Stomach smooth muscle (tissue), 2 donors: ENCODE results near the gene PTGDR.

ENCODE experiments used
- H3K27ac ChIP-seq: one replicate; pipeline ENCODE4 v1.7.0; 2013; ENCODE audit warnings: mild to moderate bottlenecking, low read length, inconsistent platforms
- H3K27me3 ChIP-seq, 2 donors: one replicate each; pipeline ENCODE4 v1.7.0; 2013; ENCODE audit warnings: low read length in 2 of 2; ENCODE audit not compliant: insufficient read depth in 2 of 2, control insufficient read depth in 1 of 2
- H3K36me3 ChIP-seq, 2 donors: one replicate each; pipeline ENCODE4 v1.7.0; 2013; ENCODE audit warnings: low read length in 2 of 2; ENCODE audit not compliant: control insufficient read depth in 2 of 2, insufficient read depth in 2 of 2
- H3K4me1 ChIP-seq: one replicate; pipeline ENCODE4 v1.7.0; 2013; ENCODE audit warnings: low read length; ENCODE audit not compliant: control insufficient read depth, insufficient read depth
- H3K4me3 ChIP-seq, 2 donors: one replicate each; pipeline ENCODE4 v1.7.0; 2013; ENCODE audit warnings: low read length in 2 of 2
- H3K9ac ChIP-seq, 2 donors: one replicate each; pipeline ENCODE4 v1.7.0; 2013; ENCODE audit warnings: low read length in 2 of 2, mild to moderate bottlenecking in 1 of 2
- H3K9me3 ChIP-seq, 2 donors: one replicate each; pipeline ENCODE4 v1.7.0; 2013; ENCODE audit warnings: low read length in 2 of 2; ENCODE audit not compliant: control insufficient read depth in 2 of 2
- donor health status: healthy.
- donor health status: Pancreatic carcinoma.

PTGDR gene

DNA sequence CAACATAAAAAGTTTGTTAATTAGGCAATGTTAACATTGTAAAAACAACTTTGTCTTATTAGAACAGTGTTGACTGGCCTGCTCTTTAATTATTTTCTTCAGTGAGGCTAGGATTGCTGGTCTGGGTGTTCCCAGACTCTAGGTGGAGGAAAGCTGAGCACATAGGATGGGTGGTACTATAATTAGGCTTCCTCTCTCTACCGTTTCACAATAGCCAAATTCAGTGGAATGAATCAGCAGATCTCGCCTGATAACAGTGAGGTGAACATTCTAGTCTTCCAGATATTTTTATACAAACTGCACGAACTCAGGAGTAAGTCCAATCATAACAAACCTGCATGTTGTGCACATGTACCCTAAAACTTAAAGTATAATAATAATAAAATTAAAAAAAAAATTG, 11.9 kb downstream of the PTGDR start:
- H3K4me1 ChIP-seq, result no peaks in the 10 kb centered on the region
- no peaks in the 10 kb centered on the region for H3K27me3 ChIP-seq
- no peaks in the 10 kb centered on the region for H3K36me3 ChIP-seq
- no peak overlapping the region for H3K4me3 ChIP-seq
- H3K27ac ChIP-seq, result no peak overlapping the region
- no peaks in the 10 kb centered on the region for H3K9me3 ChIP-seq
- H3K9ac ChIP-seq, result no peak overlapping the region

DNA sequence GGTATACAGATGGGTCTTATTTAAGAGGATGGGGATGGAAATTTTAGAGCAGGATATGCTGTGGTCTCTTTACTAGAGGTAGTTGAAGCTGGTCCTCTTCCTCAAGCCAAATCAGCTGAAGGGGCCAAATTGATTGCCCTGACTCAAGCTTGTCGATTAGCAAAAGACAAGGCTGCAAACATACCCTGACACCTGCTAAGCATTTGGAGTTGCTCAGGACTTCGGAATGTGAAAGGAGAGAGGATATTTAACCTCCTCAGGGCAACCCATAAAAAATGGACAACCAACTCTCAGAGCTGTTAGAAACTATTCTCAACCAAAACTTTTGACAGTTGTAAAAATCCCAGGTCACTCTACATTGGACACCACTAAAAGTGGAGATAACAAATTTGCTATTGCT, 15.6 kb downstream of the PTGDR start:
- no peaks in the 10 kb centered on the region for H3K36me3 ChIP-seq

DNA sequence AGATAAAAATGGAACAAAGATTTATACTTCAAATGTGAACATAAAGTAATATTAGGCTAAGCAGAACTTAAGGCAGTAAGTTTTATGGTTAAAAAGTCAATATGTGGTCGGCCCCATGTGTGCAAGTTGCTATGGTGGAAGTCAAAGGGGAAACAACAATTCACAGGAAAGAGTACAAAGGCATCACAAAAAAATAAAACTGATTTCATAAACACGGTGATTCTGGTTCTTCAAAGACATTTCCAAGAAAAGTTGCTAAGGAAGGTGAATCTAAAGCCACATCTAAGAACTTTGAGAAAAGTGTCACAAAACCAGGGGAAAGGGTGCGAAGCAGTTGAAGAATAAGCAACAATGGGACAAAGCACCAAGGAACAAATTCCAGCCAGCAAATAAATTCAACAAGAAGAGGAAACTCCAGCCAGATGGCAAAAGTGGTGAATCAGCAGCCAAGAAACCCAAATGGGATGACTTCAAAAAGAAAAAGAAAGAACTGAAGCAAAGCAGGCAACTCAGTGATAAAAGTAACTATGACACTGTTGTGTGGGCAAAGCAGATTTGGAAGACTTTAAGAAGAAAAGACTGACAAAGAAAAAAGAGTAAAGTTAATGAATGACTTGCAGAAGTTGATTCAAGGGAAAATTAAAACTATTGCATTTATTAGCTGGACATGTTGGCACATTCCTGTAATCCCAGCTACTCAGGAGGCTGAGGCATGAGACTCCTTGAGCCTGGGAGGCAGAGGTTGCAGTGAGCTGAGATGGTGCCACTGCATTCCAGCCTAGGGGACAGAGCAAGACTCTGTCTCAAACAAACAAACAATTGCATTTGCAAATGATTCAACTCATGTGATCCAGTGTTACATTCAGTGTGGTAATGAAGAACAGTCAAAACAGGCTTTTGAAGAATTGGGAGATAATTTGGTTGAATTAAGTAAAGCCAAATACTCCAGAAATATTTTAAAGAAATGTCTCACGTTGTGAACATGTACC, 19.5 kb downstream of the PTGDR start:
- Histone ChIP-seq H3K36me3 (no peaks in the 10 kb centered on the region), H3K27ac (no peak overlapping the region), H3K4me1 (no peaks in the 10 kb centered on the region)

More for the DNA sequence above, 15.6 kb downstream of the PTGDR start:
- Histone ChIP-seq H3K4me3 (no peak overlapping the region), H3K27me3 (no peaks in the 10 kb centered on the region), H3K27ac (no peak overlapping the region), H3K9ac (no peak overlapping the region), H3K9me3 (no peaks in the 10 kb centered on the region), H3K4me1 (no peaks in the 10 kb centered on the region)

DNA sequence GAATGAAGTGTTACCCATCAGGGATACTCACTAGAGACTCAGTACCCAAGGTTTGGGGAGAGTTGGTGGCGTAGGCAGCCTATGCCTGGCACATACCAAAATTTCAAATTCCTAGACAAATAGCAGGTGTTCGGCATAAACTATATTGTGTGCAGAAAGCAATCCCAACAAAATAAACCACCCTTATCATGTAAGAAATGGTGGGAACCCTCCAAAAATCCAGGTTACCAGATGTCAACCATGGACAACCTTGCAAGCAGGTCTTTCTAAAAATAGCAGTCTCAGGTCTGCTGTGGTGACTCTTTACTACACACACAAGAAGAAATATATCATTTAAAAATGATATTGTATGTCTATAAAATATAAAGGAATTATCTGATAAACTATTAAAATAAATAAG, 28.9 kb downstream of the PTGDR start:
- Histone ChIP-seq H3K9me3 (no peaks in the 10 kb centered on the region), H3K36me3 (no peaks in the 10 kb centered on the region), H3K27me3 (no peaks in the 10 kb centered on the region), H3K4me3 (no peak overlapping the region), H3K27ac (no peak overlapping the region), H3K4me1 (no peaks in the 10 kb centered on the region), H3K9ac (no peak overlapping the region)

More for the DNA sequence above, 19.5 kb downstream of the PTGDR start:
- Histone ChIP-seq H3K9ac (no peak overlapping the region), H3K9me3 (peaks cover 0 to 2% of the 10 kb centered on the region in 2 donors), H3K27me3 (no peaks in the 10 kb centered on the region), H3K4me3 (no peak overlapping the region)

DNA sequence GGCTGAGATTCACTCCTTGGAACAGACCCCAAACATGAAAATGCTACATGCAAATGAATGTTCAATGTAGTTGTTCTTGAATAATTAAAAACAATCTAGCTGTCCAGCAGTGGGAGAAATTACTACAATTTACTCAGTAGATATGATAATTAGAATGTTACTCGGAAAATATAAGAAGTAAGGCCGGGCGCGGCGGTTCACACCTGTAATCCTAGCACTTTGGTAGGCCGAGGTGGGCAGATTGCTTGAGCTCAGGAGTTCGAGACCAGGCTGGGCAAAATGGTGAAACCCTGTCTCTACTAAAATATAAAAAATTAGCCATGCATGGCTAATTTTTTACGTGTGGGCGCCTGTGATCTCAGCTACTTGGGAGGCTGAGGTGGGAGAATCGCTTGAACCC, 31.3 kb downstream of the PTGDR start:
- Histone ChIP-seq H3K36me3 (no peaks in the 10 kb centered on the region), H3K27me3 (no peaks in the 10 kb centered on the region), H3K4me1 (no peaks in the 10 kb centered on the region), H3K4me3 (no peak overlapping the region), H3K9ac (no peak overlapping the region), H3K27ac (no peak overlapping the region), H3K9me3 (no peaks in the 10 kb centered on the region)

DNA sequence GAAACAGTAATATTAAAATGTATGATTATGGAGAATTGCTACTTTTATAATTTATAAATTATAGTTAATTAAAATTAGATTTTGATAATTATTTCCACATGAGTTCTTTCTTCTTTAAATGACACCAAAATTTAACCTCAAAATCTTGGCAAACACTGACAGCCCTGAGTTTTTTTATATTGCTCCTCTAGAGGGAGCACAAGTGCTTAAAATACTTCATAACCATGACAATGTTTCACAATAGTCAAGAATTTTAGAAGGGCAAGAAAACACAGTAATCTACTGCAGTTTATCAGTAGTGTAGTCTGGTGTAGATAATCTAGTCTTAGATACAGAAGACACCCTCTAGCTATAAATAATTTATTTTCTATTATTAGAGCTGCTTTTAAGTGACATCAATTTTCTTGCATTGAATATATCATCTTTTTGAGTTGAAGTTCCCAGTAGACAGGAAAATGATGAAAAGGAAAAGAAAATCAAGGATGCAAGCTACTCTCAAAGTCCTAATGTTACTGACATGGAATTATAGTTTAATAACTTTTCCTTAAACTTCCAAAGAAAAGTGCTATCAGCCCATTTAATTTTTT, 32.3 kb downstream of the PTGDR start:
- Histone ChIP-seq H3K4me3 (no peak overlapping the region), H3K27ac (no peak overlapping the region), H3K4me1 (no peaks in the 10 kb centered on the region), H3K9ac (no peak overlapping the region), H3K9me3 (no peaks in the 10 kb centered on the region), H3K27me3 (no peaks in the 10 kb centered on the region), H3K36me3 (no peaks in the 10 kb centered on the region)

DNA sequence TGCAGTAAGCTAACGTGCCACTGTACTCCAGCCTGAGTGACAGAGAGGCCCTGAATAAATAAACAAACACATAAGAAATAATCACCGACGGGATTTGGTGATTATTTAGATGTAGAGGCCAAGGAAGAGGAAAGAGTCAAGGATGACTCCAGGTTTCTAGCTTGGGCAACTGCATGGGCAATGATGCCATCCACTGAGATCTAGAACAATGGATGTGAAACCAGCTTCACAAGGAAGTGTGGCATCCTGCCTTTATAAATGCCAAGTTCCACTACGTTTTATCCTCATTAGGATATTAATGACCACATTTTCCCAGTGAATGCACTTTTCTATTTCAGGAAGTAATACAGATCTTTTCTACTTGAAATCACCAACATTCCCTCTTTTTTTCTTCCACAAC, 35.7 kb downstream of the PTGDR start:
- no peak overlapping the region for H3K4me3 ChIP-seq
- no peaks in the 10 kb centered on the region for H3K36me3 ChIP-seq
- no peaks in the 10 kb centered on the region for H3K9me3 ChIP-seq
- no peak overlapping the region for H3K9ac ChIP-seq
- H3K4me1 ChIP-seq, result no peaks in the 10 kb centered on the region
- no peaks in the 10 kb centered on the region for H3K27me3 ChIP-seq
- H3K27ac ChIP-seq, result no peak overlapping the region

DNA sequence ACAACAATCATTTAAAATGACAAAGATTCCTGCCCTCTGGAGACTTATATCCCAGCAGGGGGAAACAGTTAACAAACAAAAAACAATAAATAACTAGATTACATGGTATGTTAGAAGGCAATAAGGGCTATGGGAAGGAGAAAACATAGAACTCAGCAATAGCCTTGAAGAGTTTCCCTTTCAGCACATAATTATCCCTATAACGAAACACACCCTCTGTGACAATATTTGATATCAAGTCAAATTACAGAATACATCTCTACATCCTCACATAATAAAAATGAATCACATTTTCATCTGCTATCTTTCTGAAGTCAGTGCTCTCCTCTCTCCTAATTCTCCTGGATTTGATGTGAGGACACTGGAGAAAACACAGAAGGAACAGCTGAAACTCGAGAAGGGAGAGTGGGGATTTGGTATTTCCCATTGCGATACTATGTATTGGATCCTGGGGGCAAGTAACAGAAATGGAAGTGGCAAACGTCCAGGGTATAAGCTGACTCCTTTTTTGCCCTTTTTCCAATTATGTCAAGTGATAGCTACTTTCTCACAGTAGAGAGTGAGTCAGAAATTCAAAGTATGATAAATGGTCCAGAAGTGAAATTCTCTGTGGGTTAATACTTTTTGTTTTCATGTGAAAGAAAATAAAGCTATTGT, 36.9 kb downstream of the PTGDR start:
- H3K4me3 ChIP-seq, result no peak overlapping the region
- H3K4me1 ChIP-seq, result no peaks in the 10 kb centered on the region
- no peaks in the 10 kb centered on the region for H3K9me3 ChIP-seq
- no peak overlapping the region for H3K9ac ChIP-seq
- no peaks in the 10 kb centered on the region for H3K36me3 ChIP-seq
- H3K27me3 ChIP-seq, result no peaks in the 10 kb centered on the region
- H3K27ac ChIP-seq, result no peak overlapping the region

DNA sequence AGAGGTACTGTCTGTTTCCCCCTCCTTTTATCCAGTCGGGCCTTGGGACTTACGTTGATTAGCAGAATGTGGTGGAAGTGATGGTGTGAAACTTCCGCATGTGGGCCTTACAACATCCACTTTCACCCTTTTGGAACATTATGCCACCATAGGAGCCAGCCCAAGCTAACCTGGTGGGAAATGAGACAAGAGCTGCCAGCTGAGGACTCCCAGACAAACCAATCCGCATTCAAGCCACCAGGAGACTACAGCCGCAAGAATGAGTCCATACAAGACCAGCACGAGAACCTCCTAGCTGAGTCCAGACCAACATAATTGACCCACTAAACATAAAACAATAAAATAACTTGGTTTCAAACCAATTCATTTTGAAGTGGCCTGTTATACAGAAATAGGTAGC, 37.5 kb downstream of the PTGDR start:
- no peaks in the 10 kb centered on the region for H3K36me3 ChIP-seq
- H3K4me3 ChIP-seq, result no peak overlapping the region
- no peak overlapping the region for H3K9ac ChIP-seq
- H3K27me3 ChIP-seq, result no peaks in the 10 kb centered on the region
- H3K4me1 ChIP-seq, result peaks cover 1% of the 10 kb centered on the region
- H3K9me3 ChIP-seq, result no peaks in the 10 kb centered on the region
- H3K27ac ChIP-seq, result no peak overlapping the region

DNA sequence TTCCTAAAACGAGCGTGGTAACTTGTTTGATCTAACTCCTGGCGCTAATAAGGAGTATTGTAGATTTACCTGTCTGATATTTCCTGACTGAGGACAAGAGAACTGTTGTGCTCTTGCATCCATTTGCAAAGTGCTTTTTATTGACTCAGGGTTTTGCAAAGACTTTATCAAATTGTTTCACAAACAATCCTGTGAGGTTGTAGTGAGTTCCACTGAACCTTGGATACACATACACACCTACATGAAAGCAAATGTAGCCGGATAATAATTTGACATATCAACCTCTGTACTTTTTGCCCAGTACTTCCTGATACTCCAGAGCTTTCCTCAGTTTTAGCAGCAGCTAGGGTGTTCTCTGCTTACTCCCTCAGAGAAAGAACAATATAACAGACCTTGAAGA, 39.9 kb downstream of the PTGDR start:
- Histone ChIP-seq H3K4me3 (no peak overlapping the region), H3K4me1 (peaks cover 7% of the 10 kb centered on the region), H3K36me3 (no peaks in the 10 kb centered on the region), H3K27ac (no peak overlapping the region), H3K9ac (no peak overlapping the region), H3K27me3 (no peaks in the 10 kb centered on the region), H3K9me3 (no peaks in the 10 kb centered on the region)
